Measurements from ENCODE around the gene LPP.

GRCh38 chr3:188529228-188529627, 375.3 kb downstream of the LPP start:
- no peak for TF ChIP-seq CTCF (optimal IDR thresholded peaks at IDR 0.05 in 1 of 3, IDR thresholded peaks at IDR 0.05 in 1 of 3, conservative IDR thresholded peaks at IDR 0.05 in 1 of 3; ENCODE audit: extremely low read depth in 1 of 3, insufficient read depth in 2 of 3, low read length in 3 of 3)
- no peak for TF ChIP-seq EZH2 (IDR thresholded peaks at IDR 0.05; ENCODE audit: low read length)

Measured in keratinocyte (primary cell).